ENCODE results near the gene XRCC3. TPM values are rescaled to one million over a fixed set of nuclear protein-coding genes. Genes with fewer than 3 reads are reported as not detected.

Gene XRCC3
- total RNA-seq, 4 donors from 2014 or later: 0.59 to 14.4 (median 5.2) TPM

DNA sequence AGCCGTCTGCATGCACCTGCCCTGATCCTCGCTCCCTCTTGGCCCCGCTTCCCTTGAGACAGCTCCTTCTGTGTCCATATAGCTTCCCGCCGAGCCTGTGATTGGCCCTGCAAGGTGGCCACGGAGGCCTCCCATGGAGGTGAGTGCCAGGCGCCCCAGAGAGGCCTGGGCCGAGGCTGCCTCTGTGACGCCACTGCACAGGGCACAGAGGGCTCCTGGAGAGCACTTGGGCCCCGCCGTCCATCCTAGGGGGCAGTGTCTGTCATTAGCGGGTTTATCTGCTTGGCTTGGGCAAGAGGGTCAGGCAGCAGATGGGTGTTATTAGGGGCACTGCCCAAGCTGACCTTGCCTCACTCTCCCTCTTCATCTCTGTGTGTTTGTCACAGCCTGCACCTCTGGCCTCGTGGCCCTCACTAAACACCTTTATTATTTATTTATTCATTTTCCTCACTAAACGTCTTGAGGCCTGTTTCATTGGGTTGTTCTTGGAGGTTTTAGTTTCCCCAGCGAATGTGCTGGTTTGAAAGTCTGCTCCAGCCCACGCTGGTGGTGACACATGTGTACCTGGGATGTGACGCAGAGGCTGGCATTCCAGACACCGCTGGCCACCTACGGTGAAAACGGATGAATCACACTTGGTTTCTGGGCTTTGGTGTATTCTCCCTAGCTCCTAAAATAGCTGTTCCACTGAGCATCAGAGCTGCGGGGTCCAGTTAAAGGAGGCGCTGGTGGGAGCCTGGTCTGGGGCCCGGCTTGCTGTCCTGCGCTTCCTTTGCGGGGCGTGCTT, 6.3 kb upstream of the XRCC3 start:
- Histone ChIP-seq H3K9me3 (no peaks in the 10 kb centered on the region), H3K27ac (peak overlapping the region in 1 of 2 donors; percentile 8), H3K36me3 (no peaks in the 10 kb centered on the region), H3K4me3 (no peak overlapping the region), H3K27me3 (no peaks in the 10 kb centered on the region), H3K4me1 (peaks cover 0 to 18% of the 10 kb centered on the region in 2 donors)
- TF ChIP-seq CTCF (IDR thresholded peaks at IDR 0.05) (no peak), POLR2A (IDR thresholded peaks at IDR 0.05) (no peak)
- DNase-seq: no peak
- intact Hi-C loops (cut with DNase I; ENCODE audit: low total_unique reads): no loop called here

- no peaks in the 10 kb centered on the region for H3K9me3 ChIP-seq
- H3K27me3 ChIP-seq: no peaks in the 10 kb centered on the region
- intact Hi-C loops (cut with DNase I; ENCODE audit: low total_unique reads): no loop called here
- TF ChIP-seq CTCF (IDR thresholded peaks at IDR 0.05): no peak
- no peak for TF ChIP-seq POLR2A (IDR thresholded peaks at IDR 0.05)
- no peak overlapping the region for H3K4me3 ChIP-seq
- no peak overlapping the region for H3K27ac ChIP-seq
- H3K36me3 ChIP-seq: no peaks in the 10 kb centered on the region
- DNase-seq: no peak
- peaks cover 0 to 20% of the 10 kb centered on the region in 2 donors for H3K4me1 ChIP-seq
Observed at GRCh38 chr14:103719751-103720150, 4.5 kb upstream of the XRCC3 start.

DNA sequence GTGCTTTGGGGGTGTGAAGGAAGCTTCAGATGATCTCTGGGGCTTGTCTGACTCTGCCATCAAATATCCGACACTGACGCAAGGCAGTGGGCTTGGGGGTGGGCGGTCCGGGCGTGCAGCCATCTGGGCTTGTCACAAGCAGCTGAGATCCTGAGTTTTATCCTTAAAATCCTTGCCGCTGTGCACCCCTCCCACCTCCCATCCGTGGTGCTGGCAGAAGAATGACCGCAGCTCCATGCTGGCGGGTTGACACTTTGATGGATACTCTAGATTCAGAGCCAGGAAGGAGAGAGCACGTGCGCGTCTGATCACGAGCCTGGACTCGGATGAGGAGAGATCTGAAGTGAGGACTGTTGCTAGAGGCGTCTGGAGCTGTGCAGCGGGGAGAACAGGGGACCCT, 3.3 kb upstream of the XRCC3 start:
- Histone ChIP-seq H3K4me3 (no peak overlapping the region), H3K9me3 (no peaks in the 10 kb centered on the region), H3K27ac (peak overlapping the region in 1 of 2 donors; percentile 39), H3K4me1 (peaks cover 0 to 21% of the 10 kb centered on the region in 2 donors), H3K36me3 (no peaks in the 10 kb centered on the region), H3K27me3 (no peaks in the 10 kb centered on the region)
- no peak for TF ChIP-seq POLR2A (IDR thresholded peaks at IDR 0.05)
- no peak for TF ChIP-seq CTCF (IDR thresholded peaks at IDR 0.05)
- DNase-seq: peak; percentile 65 to 74
- intact Hi-C loops (cut with DNase I; ENCODE audit: low total_unique reads): no loop called here

- Histone ChIP-seq H3K4me3 (peak overlapping the region; percentile 49 to 98), H3K27ac (no peak overlapping the region), H3K4me1 (peaks cover 0 to 17% of the 10 kb centered on the region in 2 donors), H3K27me3 (no peaks in the 10 kb centered on the region), H3K36me3 (no peaks in the 10 kb centered on the region), H3K9me3 (no peaks in the 10 kb centered on the region)
- TF ChIP-seq CTCF (IDR thresholded peaks at IDR 0.05) (no peak), POLR2A (IDR thresholded peaks at IDR 0.05) (no peak)
- no peak for DNase-seq
- intact Hi-C loops (cut with DNase I; ENCODE audit: low total_unique reads): no loop called here
Observed at GRCh38 chr14:103716899-103717411, 1.7 kb upstream of the XRCC3 start.

DNA sequence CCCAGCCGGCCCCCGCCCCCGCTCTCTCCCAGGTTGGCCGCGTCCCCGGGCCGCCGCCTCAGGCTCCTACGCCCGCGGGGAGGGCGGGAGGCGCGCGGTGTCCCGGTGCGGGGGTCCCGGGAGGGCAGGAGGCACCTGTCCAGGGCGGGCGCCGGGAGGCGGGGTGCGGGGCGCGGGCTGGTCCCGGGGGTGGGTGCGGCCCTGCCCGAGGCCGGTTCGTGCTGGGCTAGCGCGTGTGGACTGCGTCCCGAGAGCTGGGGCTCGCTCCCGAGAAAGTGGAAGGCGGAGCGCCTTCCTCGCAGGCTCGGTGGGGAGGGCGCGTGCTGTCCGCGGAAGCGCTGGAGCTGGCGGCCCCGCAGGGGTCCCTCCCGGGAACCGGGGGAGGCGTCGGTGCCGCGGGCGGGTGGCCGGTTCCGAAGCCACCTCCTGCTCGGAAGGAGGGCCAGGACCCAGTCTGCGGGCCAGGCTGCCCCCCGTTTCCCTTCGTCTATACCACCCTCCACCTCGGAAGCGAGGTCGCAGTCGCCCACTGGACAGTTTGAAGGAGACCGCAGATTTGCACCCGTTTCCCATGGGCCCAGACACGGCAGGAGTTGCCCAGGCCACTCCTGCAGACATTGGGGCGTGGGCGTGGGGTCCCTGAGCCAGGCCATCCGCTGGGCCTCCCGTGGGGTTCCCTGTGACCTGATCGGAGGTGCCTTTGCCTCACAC, 995 bp upstream of the XRCC3 start:
- peak in 1 of 2 donors; percentile 53 for DNase-seq
- no peak for TF ChIP-seq CTCF (IDR thresholded peaks at IDR 0.05)
- TF ChIP-seq POLR2A (IDR thresholded peaks at IDR 0.05): no peak
- Histone ChIP-seq H3K4me1 (peaks cover 0 to 18% of the 10 kb centered on the region in 2 donors), H3K27ac (peak overlapping the region; percentile 77 to 88), H3K27me3 (no peaks in the 10 kb centered on the region), H3K36me3 (no peaks in the 10 kb centered on the region), H3K4me3 (peak overlapping the region; percentile 49 to 98), H3K9me3 (no peaks in the 10 kb centered on the region)
- intact Hi-C loops (cut with DNase I; ENCODE audit: low total_unique reads): no loop called here
